DMS114 treated with DMSO at 0.1 percent for 48 hours (cell line): ENCODE results near the gene PIGK.

Source experiments
- DNase-seq: peaks from one replicate; lab custom pipeline; 2025; ENCODE audit not compliant: unreplicated experiment; lab: John Stamatoyannopoulos, UW

The PIGK gene

GRCh38 chr1:77100875-77101274, 118.4 kb downstream of the PIGK start:
- DNase-seq, result no peak

DNA sequence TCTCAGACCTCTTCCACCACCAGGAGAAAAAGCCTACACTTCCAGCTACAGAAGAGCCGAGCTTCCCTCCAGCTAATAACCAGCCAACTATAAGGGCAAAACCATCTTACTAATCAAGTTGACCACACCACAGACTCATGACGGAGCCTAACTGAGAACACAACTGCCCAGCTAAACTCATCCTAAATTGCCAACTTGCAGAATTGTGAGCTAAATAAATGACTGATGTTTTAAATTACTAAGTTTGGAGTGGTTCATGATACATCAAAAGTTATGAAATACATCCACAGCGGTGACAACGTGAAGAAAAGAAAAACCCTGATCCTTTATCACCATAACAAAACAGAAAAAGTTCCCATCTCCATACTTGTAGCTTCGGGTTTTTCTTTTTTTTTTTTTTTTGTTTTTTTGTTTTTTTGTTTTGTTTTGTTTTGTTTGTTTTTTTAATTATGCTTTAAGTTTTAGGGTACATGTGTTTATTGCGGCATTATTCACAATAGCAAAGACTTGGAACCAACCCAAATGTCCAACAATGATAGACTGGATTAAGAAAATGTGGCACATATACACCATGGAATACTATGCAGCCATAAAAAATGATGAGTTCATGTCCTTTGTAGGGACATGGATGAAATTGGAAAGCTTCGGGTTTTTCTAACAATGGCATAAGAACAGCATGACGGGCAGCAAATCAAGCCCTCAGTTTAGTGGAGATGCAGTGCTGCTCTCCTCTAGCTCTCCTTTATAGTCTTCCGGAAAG, 122.6 kb downstream of the PIGK start:
- no peak for DNase-seq

DNA sequence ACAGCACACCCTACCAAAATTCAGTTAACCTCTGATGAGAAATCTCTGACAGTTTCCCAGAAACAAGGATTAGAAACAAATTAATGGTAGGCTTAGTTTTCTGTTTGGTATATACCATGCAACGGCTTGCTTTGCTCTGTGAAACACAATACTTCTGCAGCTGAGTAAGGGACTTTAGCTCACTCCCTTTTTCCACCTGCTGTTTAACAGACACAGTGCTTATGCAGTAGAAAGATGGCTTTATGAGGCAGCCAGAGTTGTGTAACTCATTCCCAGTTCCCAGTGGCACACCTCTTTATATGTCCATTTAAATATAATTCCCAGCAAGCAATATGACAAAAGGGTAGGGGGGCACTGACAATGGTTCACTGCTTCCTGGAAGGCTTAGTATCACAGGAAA, 124.0 kb downstream of the PIGK start:
- DNase-seq, result no peak

- DNase-seq, result no peak
Measured at GRCh38 chr1:77089756-77090155, 129.5 kb downstream of the PIGK start.

DNA sequence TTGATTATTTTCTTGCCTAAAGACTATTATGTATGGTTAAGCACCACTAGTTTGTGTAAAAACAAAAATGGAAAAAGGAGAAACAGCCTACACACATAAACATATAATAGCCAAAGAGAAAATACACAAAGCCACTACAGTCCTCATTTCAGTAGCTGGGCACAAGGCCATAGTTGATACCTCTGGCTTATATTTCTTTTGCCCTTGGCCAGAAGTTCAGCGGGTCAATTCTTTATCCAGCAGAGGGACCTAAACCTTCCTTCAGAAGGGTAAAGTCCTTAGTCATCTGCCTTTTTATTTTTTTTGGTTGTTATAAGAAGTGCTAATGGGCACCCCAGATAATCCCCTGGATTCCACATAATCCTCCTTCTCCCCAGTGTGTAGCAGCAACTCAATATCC, 134.1 kb downstream of the PIGK start:
- no peak for DNase-seq

DNA sequence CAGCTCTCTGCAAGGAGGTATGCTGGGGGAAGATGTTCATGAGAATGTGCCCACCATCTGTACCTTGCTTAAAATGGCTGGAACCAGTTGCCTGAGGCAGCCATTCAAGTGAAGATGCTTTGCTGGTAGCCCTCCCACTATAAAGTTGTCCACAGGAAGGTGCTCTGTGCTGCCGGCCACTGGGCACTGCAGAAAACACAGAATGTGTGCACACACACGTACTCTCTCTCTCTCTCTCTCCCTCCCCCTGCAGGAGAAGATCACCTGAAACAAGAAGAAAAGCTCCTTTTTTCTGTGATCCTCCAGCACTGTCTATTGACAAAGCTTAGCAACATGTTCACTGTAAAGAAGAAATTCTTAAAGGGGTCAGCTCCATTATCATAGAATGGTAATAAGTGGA, 134.8 kb downstream of the PIGK start:
- no peak for DNase-seq

DNA sequence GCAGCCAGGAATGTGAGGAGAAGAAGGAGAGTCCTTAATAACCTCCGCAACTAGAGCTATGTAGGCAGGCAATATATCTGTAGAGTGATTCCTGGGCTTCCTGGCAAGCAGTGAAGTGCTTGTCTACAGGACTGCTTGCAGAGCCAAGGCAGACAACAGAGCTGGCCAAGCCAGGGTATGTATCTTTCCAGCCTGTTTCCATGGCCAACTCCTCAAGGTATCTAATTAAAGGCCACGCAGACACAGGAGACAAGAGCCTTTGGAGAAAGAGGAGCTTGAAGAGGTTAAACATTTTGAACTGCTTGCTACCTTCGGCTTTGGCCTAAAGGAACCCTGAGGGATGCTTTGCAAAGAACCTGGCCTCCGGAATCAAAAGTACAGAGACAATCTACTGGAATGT, 137.4 kb downstream of the PIGK start:
- DNase-seq, result no peak

- no peak for DNase-seq
Measured at GRCh38 chr1:77076759-77077158, 142.5 kb downstream of the PIGK start.

GRCh38 chr1:77068013-77068412, 151.2 kb downstream of the PIGK start:
- no peak for DNase-seq

GRCh38 chr1:77065693-77066342, 153.4 kb downstream of the PIGK start:
- DNase-seq, result no peak

DNA sequence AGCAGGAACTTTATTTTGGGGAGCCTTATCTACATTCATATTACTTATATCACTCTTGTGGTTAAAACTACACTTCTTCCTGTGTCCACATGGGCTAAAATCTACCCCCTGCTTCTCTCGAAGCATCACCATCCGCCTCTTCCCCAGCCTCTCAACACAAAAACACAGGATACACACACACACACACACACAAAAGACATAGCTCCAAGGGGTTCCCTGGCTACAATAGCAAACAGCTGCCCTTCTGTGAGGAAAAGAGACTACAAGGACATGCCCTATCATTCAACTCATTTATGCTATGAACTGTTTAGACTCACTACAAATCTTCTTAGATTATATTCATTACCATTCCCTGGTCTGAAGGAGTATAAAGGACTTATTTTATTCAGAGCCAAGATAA, 155.0 kb downstream of the PIGK start:
- no peak for DNase-seq

DNA sequence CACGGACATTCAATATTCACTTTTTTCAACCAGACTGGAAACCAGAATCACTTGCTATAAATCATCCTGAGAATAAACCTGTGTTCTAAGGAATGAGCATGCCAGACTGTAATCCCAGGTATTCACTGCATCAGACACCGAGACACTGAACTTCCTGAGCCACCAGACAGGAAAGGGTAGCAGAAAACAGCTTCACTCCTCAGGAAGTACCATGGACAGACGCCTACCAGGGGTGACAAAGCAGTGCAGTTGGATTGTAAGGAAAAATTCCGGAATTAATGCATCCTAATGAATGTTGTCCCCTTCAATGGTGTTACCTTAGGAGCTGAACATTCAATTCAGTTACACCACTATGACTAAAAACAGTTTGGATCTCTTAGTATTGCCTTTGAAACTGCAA, 156.1 kb downstream of the PIGK start:
- no peak for DNase-seq

GRCh38 chr1:77061162-77061561, 158.1 kb downstream of the PIGK start:
- DNase-seq, result no peak

GRCh38 chr1:77060000-77060399, 159.2 kb downstream of the PIGK start:
- no peak for DNase-seq

GRCh38 chr1:77057994-77058585, 161.1 kb downstream of the PIGK start:
- DNase-seq, result no peak

GRCh38 chr1:77056525-77056924, 162.7 kb downstream of the PIGK start:
- no peak for DNase-seq

- DNase-seq, result no peak
Measured at GRCh38 chr1:77051425-77051824, 167.8 kb downstream of the PIGK start.

- no peak for DNase-seq
Measured at GRCh38 chr1:77048615-77049005, 170.6 kb downstream of the PIGK start.

- no peak for DNase-seq
Measured at GRCh38 chr1:77047978-77048614, 171.1 kb downstream of the PIGK start.

DNA sequence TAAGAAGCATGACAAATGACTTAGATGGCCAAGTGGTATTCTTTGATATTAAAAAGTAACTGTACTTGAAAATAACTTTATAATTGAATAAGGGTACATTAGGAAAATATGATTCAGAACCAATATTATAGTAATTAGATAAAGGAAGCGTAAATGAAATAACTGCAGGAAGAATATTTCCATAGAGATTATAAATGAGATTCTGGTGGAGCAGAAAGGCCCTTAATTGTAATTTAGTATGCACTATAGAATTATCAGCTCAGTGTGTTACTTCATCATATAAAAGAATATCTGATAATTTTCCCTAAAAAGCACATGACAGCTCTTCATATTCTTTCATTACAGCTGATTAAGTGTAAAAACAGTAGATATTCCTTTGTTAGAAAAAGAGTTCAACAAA, 171.7 kb downstream of the PIGK start:
- no peak for DNase-seq

DNA sequence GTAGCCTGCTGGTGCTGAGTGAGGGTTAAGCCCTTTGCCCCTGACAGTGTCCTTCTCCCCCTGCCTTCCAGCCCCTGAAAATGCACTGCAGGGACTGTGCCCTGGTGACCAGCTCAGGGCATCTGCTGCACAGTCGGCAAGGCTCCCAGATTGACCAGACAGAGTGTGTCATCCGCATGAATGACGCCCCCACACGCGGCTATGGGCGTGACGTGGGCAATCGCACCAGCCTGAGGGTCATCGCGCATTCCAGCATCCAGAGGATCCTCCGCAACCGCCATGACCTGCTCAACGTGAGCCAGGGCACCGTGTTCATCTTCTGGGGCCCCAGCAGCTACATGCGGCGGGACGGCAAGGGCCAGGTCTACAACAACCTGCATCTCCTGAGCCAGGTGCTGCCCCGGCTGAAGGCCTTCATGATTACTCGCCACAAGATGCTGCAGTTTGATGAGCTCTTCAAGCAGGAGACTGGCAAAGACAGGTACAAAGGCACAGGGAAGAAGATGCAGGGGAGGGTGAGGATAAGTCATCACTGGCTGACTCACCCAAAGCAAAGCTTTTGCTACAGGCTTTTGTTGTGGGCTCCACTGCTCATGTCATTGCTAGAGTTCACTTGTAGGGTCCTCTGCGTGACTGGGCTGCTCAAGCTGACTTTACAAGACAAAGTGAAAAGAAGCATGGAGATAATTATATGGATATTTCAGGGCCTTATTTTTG, 174.9 kb downstream of the PIGK start:
- DNase-seq, result no peak
